ENCODE measurements around the gene KCNA1.

DNA sequence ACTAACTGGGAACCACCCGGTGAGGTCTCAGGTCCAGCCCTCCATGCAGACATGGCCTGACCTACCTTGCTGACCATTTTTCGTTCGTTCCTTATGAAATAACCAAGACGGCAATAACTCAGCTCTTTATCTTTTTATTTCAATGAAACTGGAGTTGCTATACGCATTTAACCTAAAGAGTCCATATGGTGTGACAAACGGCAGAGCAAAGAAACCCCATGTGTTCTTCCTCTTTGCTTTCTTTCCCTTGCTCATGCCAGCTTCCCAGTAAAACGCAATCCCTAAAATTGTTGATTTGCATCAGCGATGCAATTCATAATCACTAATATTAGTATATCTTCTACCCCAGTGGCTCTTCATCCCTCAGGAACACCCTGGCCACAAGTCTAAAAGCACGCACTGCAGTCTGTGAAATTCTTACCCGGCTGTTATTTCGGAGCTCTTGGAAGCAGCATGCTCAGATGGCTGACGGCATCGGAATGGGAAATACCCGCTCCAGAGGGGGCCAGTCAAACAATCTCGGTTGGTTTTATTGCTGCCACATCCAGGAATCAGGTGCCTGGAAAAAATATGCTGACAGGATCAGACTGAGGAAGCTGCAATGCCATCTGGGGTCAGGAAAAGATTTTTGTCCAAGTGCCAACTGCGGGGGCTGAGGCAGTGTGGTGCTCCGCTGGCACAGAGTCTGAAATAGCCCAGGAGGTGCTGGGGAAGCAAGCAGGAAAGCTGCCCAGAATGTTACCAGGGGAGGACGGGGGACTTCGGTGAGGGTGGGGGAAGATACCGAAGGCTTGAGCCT lies 28.2 kb upstream of the KCNA1 start:
- TF ChIP-seq, protein P1, sequence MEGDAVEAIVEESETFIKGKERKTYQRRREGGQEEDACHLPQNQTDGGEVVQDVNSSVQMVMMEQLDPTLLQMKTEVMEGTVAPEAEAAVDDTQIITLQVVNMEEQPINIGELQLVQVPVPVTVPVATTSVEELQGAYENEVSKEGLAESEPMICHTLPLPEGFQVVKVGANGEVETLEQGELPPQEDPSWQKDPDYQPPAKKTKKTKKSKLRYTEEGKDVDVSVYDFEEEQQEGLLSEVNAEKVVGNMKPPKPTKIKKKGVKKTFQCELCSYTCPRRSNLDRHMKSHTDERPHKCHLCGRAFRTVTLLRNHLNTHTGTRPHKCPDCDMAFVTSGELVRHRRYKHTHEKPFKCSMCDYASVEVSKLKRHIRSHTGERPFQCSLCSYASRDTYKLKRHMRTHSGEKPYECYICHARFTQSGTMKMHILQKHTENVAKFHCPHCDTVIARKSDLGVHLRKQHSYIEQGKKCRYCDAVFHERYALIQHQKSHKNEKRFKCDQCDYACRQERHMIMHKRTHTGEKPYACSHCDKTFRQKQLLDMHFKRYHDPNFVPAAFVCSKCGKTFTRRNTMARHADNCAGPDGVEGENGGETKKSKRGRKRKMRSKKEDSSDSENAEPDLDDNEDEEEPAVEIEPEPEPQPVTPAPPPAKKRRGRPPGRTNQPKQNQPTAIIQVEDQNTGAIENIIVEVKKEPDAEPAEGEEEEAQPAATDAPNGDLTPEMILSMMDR (IDR thresholded peaks at IDR 0.05): no peak
- TF ChIP-seq EZH2 (IDR thresholded peaks at IDR 0.05) (no peak), EZH2phosphoT487 (IDR thresholded peaks at IDR 0.05) (no peak)
